Measurements from ENCODE around the gene ADGRG3. TPM values are rescaled to one million over a fixed set of nuclear protein-coding genes. Genes with fewer than 3 reads are reported as not detected.

The ADGRG3 gene
- total RNA-seq, 1 donor from 2014 or later: 5.8 TPM

DNA sequence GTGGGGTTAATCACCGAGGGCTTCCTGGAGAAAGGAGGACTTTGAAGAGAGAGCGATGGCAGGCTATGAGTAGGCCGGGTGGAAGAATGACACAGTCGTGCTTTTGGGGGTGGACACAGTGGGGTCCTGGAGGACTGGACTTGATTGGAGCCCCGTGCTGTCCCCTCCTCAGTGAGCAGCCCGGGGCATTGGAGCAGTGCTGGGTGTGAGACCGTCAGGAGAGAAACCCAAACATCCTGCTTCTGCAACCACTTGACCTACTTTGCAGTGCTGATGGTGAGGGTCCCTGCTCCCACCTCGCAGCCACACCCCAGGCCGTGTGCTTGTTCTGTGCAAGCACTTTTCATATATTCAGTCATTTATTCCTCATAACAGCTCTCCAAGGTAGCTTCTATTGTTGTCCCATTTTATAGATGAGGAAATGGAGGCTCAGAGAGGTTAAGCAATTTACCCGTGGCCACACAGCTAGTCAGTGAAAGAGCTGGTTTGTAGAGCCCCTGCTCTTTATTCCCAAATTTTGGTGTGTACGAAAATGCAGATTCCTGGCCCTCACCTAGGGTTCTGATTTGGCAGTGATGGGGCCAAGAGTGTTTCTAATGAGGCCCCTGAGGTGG, 11.7 kb upstream of the ADGRG3 start:
- Histone ChIP-seq H3K9me3 (no peaks in the 10 kb centered on the region), H3K4me3 (no peak overlapping the region), H3K36me3 (peaks cover 6% of the 10 kb centered on the region), H3K27ac (no peak overlapping the region), H3K27me3 (no peaks in the 10 kb centered on the region), H3K4me1 (no peaks in the 10 kb centered on the region)
- TF ChIP-seq, protein P1, sequence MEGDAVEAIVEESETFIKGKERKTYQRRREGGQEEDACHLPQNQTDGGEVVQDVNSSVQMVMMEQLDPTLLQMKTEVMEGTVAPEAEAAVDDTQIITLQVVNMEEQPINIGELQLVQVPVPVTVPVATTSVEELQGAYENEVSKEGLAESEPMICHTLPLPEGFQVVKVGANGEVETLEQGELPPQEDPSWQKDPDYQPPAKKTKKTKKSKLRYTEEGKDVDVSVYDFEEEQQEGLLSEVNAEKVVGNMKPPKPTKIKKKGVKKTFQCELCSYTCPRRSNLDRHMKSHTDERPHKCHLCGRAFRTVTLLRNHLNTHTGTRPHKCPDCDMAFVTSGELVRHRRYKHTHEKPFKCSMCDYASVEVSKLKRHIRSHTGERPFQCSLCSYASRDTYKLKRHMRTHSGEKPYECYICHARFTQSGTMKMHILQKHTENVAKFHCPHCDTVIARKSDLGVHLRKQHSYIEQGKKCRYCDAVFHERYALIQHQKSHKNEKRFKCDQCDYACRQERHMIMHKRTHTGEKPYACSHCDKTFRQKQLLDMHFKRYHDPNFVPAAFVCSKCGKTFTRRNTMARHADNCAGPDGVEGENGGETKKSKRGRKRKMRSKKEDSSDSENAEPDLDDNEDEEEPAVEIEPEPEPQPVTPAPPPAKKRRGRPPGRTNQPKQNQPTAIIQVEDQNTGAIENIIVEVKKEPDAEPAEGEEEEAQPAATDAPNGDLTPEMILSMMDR (IDR thresholded peaks at IDR 0.05): no peak
- ATAC-seq (no peak), DNase-seq (no peak)
- intact Hi-C loops (cut with DNase I): no loop called here

DNA sequence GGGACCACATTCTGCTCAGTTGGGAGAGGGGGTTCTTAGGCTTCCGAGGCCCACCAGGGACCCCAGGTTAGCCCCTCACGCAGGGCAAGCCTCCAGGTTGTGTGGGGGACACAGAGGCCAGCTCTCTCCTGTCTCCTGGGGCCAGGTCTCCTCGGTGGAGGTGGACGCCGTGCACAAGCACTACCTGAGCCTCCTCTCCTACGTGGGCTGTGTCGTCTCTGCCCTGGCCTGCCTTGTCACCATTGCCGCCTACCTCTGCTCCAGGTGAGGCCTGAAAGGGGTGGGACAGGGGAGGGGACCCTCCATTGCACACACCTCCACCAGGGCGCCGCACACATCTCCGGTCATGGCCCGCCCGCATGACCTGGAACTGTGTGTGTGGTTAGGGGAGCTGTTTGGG, 10.9 kb upstream of the ADGRG3 start:
- TF ChIP-seq, protein P1 (IDR thresholded peaks at IDR 0.05): no peak
- Histone ChIP-seq H3K4me3 (no peak overlapping the region), H3K4me1 (no peaks in the 10 kb centered on the region), H3K27me3 (no peaks in the 10 kb centered on the region), H3K27ac (no peak overlapping the region), H3K9me3 (no peaks in the 10 kb centered on the region), H3K36me3 (peaks cover 13% of the 10 kb centered on the region)
- ATAC-seq: no peak
- no peak for DNase-seq
- intact Hi-C loops (cut with DNase I): no loop called here

DNA sequence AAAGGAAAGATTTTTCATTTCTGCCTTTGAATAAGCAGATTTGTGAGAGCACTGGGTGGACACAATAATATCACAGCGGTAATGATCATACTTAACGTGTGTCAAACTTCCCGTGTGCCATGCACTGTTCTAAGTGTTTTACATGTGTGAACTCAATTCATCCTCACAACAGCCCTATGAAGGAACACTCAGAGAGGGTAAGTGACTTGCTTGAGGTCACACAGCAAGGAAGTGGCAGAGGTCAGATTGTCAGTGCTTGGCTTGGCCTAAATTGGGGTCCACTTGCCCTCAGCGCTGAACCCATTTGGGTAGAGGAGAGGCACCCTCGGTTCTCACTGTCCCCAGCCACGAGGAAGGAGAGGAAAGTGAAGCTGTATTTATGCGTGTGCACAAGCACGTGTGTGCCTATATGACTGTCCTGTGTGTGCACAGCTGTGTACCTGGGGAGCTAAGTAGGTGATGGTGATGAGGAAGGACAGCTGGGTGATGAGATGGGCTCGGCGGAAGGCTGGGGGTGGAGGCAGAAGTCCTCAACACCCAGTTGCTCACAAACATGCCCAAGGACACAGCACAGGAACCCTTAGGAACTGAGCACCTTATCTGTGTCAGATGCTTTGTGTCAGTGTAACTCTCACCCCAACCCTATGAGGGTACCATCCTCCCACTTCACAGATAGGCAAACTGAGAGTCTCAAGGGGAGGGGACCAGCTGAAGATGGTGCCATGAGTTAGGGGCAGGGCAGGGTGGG, 9.8 kb upstream of the ADGRG3 start:
- ATAC-seq (no peak), DNase-seq (no peak)
- intact Hi-C loops (cut with DNase I): no loop called here
- Histone ChIP-seq H3K4me3 (no peak overlapping the region), H3K36me3 (peaks cover 13% of the 10 kb centered on the region), H3K27ac (no peak overlapping the region), H3K9me3 (no peaks in the 10 kb centered on the region), H3K27me3 (no peaks in the 10 kb centered on the region), H3K4me1 (no peaks in the 10 kb centered on the region)
- TF ChIP-seq, protein P1 (IDR thresholded peaks at IDR 0.05): no peak

DNA sequence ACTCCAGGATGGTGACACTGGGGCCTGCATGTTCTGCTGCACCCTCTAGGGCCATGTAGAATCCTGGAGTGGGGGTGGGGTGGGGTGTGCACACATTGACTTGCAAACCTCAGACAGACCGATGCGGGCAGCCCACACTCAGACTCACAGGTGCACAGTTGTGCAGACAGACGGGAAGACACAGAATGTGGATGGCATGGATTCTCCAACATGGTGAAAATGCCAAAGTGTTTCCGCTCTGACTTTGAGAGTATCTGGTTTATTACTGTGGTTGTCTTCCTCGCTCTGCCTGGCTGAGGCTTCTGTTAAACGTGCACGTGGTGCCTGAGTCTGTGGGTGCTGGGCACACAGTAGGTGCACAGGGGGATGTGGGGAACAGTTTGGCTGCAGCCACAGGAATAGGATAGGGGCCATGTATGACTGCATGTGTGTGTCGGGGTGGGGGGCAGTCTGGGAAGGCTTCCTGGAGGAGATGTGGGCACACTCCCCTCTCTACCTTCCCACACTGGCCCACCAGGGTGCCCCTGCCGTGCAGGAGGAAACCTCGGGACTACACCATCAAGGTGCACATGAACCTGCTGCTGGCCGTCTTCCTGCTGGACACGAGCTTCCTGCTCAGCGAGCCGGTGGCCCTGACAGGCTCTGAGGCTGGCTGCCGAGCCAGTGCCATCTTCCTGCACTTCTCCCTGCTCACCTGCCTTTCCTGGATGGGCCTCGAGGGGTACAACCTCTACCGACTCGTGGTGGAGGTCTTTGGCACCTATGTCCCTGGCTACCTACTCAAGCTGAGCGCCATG, 9.0 kb upstream of the ADGRG3 start:
- Histone ChIP-seq H3K4me1 (no peaks in the 10 kb centered on the region), H3K4me3 (no peak overlapping the region), H3K27ac (no peak overlapping the region), H3K9me3 (no peaks in the 10 kb centered on the region), H3K36me3 (peaks cover 13% of the 10 kb centered on the region), H3K27me3 (no peaks in the 10 kb centered on the region)
- DNase-seq: no peak
- TF ChIP-seq, protein P1 (IDR thresholded peaks at IDR 0.05): no peak
- ATAC-seq: no peak
- intact Hi-C loops (cut with DNase I): no loop called here

DNA sequence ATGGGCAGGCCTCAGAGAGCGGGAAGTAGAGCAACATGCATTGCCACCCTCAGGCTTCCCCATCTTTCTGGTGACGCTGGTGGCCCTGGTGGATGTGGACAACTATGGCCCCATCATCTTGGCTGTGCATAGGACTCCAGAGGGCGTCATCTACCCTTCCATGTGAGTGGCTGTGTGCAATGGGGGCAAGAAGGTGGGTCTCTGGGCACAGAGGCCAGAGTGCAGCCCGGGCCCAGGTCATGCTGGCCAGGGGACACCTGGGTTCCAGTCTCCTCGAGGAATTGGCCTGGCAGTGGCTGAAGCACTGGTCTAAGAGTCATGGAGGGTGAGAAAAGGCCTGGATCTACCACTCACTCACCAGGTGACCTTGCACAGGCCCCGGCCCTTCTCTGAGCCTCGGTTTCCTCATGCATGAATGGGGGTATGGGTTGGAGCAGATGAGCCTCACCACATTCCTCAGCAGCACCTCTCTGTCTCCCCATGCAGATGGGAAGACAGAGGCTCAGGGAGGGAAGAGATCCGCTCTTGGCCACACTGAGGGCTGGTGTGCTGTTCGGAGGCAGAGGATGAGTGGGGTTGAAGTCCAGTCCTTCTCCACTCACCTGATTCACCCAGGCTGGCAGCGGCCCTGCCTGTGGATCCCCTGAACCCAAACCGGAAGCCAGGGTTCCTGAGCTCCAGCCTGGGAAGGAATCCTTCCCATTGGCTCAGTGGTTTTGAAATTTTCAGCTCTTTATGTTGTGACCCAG, 7.2 kb upstream of the ADGRG3 start:
- peaks cover 13% of the 10 kb centered on the region for H3K36me3 ChIP-seq
- DNase-seq (no peak), ATAC-seq (no peak)
- H3K9me3 ChIP-seq: no peaks in the 10 kb centered on the region
- no peak overlapping the region for H3K27ac ChIP-seq
- TF ChIP-seq, protein P1 (IDR thresholded peaks at IDR 0.05): no peak
- H3K4me3 ChIP-seq: no peak overlapping the region
- no peaks in the 10 kb centered on the region for H3K4me1 ChIP-seq
- H3K27me3 ChIP-seq: no peaks in the 10 kb centered on the region
- intact Hi-C loops (cut with DNase I): no loop called here
